Osteocyte (in vitro differentiated cells): ENCODE data around the gene DHX16. TPM values are rescaled to one million over a fixed set of nuclear protein-coding genes. Genes with fewer than 3 reads are reported as not detected.

Experiments
- DNase-seq: peaks from one replicate; pipeline ENCODE4 v3.0.0; 2021; ENCODE audit warnings: mixed read lengths; ENCODE audit not compliant: unreplicated experiment; ENCODE audit errors: extremely low spot score
- H3K27ac Mint-ChIP-seq: one replicate; pipeline ENCODE4 v1.8.0; 2021; ENCODE audit warnings: mild to moderate bottlenecking, mixed read lengths; ENCODE audit not compliant: unreplicated experiment
- H3K27me3 Mint-ChIP-seq: one replicate; pipeline ENCODE4 v1.8.0; 2021; ENCODE audit warnings: mixed read lengths; ENCODE audit not compliant: unreplicated experiment
- H3K36me3 Mint-ChIP-seq: one replicate; pipeline ENCODE4 v1.8.0; 2021; ENCODE audit warnings: mixed read lengths; ENCODE audit not compliant: unreplicated experiment
- H3K4me1 Mint-ChIP-seq: one replicate; pipeline ENCODE4 v1.8.0; 2021; ENCODE audit warnings: mixed read lengths; ENCODE audit not compliant: unreplicated experiment
- H3K4me3 Mint-ChIP-seq: one replicate; pipeline ENCODE4 v1.8.0; 2021; ENCODE audit warnings: mild to moderate bottlenecking, moderate library complexity, mixed read lengths; ENCODE audit not compliant: unreplicated experiment
- H3K9me3 Mint-ChIP-seq: one replicate; pipeline ENCODE4 v1.8.0; 2021; ENCODE audit warnings: mixed read lengths; ENCODE audit not compliant: unreplicated experiment
- total RNA-seq: library from RNA; stranded (reverse); gene quantifications from 2 replicates; pipeline ENCODE4 v1.2.1, GENCODE V29; 2021
- TF ChIP-seq, protein P1 (sequence below): fragments of 200-600 bp; sonication (generic); IDR thresholded peaks from 2 replicates; pipeline ENCODE4 v1.5.0; 2021; ENCODE audit warnings: antibody characterized with exemption, mild to moderate bottlenecking, moderate library complexity

Gene DHX16
- total RNA-seq, 1 donor from 2014 or later, result 28.7 TPM

DNA sequence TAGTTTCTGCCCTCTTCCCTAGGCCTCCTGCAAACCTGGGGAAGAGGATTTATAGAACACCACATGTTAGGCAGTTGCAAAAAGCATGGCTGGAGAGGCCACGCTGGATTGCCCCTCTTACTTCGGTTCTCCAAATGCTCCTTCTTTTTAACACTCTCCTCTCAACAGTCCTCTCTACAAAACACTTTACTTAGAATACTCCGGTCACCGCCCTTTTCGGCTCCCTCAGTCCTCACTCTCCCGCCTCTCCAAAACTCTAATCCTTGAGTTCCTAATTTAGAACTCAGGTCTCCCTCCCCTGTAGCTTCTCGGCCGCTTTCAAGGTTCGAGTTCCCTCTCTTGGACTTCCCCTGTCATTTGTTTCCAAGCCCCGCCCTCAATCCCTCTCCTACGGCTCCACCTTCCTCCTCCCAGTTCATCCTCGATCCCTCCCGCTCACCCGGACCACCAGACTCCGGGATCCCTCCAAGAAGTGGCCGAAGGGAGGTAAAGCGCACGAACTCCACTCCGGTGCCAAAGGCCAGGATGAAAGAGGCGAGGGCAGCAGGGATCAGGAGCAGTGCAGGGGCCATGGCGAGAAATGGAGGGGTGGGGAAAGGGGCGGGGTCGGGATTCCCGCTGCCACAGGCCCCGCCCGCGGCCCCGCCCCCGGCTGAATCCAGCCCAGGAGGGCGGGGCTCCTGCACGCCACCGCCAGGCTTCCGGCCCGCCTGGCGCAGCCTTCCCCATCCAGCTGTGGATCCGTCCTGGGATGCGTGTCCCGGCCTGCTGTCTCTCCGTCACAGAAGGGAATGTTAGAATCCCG, 17.8 kb upstream of the DHX16 start, which contains the start of gene NRM:
Gene NRM, minus strand, starts transcription at position 582 of the 805 bp plus-strand sequence. Its CDS starts 10 bp downstream, at position 572.
- H3K36me3 Mint-ChIP-seq, result peaks cover 1% of the 10 kb centered on the region
- no peaks in the 10 kb centered on the region for H3K27me3 Mint-ChIP-seq
- TF ChIP-seq, protein P1, sequence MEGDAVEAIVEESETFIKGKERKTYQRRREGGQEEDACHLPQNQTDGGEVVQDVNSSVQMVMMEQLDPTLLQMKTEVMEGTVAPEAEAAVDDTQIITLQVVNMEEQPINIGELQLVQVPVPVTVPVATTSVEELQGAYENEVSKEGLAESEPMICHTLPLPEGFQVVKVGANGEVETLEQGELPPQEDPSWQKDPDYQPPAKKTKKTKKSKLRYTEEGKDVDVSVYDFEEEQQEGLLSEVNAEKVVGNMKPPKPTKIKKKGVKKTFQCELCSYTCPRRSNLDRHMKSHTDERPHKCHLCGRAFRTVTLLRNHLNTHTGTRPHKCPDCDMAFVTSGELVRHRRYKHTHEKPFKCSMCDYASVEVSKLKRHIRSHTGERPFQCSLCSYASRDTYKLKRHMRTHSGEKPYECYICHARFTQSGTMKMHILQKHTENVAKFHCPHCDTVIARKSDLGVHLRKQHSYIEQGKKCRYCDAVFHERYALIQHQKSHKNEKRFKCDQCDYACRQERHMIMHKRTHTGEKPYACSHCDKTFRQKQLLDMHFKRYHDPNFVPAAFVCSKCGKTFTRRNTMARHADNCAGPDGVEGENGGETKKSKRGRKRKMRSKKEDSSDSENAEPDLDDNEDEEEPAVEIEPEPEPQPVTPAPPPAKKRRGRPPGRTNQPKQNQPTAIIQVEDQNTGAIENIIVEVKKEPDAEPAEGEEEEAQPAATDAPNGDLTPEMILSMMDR, result no peak
- H3K27ac Mint-ChIP-seq, result peak within 1 kb of the TSS; percentile 97
- peak within 1 kb of the TSS; percentile 90 for H3K4me3 Mint-ChIP-seq
- peaks cover 51% of the 10 kb centered on the region for H3K4me1 Mint-ChIP-seq
- peak; percentile 94 for DNase-seq
- no peaks in the 10 kb centered on the region for H3K9me3 Mint-ChIP-seq

DNA sequence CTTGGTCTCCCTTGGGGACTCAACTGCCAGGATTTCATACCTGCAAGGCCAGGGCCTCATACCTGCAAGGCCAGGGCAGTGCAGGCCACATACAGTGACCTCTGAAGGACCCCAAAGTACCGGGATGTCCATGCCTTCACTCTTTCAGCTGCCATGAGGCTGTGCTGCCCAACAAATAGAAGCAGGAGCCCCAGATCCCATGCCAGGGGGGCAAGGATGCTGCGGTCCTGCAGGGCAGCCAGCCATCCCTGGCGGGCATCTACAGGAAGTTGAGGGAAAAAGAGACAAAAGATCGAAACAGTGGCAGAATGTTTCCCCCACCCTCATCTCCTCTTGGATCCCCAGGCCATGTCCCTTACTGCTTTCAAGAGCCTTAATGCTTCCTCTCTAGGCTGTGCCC, 17.2 kb upstream of the DHX16 start:
- Mint-ChIP-seq H3K9me3 (no peaks in the 10 kb centered on the region), H3K4me1 (peaks cover 51% of the 10 kb centered on the region), H3K27ac (peak overlapping the region; percentile 97), H3K27me3 (no peaks in the 10 kb centered on the region), H3K36me3 (peaks cover 8% of the 10 kb centered on the region), H3K4me3 (peak overlapping the region; percentile 90)
- DNase-seq, result no peak
- TF ChIP-seq, protein P1, result no peak

DNA sequence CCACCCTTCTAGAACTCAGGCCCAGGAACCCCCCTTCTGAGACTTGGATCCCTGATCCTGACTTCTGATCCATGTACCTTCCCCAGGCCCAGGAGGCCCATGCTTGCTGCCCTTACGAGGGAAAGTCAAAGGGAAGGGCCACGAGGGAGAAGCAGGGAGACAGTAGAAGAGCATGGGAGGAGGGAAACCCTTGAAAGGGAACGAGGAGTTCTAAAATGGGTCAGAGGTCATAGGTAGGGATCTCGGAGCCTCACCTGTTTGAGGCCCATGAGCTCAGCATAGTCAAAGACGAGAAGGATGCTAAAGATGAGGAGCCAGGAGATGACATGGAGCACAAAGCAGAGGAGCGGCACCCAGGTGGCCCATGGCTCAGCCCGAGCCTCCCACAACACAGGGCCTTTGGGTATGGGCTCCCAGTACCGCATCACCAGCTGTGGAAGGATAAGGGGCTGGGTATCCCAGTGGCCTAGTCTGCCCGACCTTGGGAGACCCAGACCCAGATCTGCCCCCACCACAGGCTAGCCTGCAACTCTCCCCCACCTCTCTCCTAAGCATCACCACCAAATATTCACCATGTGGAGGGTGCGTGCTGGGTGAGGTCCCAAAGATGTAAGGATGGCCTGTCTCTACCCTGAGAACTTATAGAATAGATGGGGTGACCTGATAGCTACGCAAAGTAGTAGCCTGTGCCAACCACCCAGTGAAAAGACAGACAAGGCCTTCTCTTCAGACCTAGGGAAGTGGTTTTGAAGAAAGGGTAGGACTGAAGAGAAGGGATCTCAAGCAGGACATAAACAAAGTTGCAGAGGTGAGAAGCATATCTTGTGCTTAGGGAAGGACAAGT, 16.4 kb upstream of the DHX16 start:
- Mint-ChIP-seq H3K36me3 (peaks cover 12% of the 10 kb centered on the region), H3K27ac (peak overlapping the region; percentile 97), H3K9me3 (no peaks in the 10 kb centered on the region), H3K4me3 (peak overlapping the region; percentile 90), H3K27me3 (no peaks in the 10 kb centered on the region), H3K4me1 (peaks cover 51% of the 10 kb centered on the region)
- TF ChIP-seq, protein P1, result no peak
- DNase-seq, result no peak

DNA sequence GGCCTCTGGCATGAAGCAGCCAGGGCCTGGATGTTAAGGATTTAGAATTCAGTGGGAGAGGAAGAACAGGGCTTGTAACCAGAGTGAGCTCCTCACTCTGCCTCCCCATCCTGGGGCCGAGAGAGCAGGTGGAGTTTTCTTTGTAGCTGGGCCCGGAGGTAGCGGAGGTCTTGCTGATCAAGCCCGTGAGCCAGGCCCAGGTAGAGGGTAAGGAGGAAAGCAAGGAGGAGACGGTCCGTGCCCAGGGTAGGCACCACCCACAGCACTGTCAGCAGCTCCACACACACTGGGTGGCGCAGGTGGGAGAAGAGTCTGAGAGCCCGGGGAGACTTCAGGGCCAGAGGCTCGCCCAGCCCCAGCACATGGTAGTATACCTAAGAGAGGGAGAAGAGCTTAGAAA, 15.8 kb upstream of the DHX16 start:
- Mint-ChIP-seq H3K36me3 (peaks cover 17% of the 10 kb centered on the region), H3K4me1 (peaks cover 54% of the 10 kb centered on the region), H3K9me3 (no peaks in the 10 kb centered on the region), H3K27ac (peak overlapping the region; percentile 97), H3K27me3 (no peaks in the 10 kb centered on the region), H3K4me3 (peak overlapping the region; percentile 89)
- no peak for DNase-seq
- TF ChIP-seq, protein P1, result no peak
